A549 (cell line): Measurements from ENCODE around the gene RALGPS2. TPM values are rescaled to one million over a fixed set of nuclear protein-coding genes. Genes with fewer than 3 reads are reported as not detected.

Experiments used
- ATAC-seq, 2 experiments: fragments of 200-7000 bp in 1 of 2; fragments of >200 bp in 1 of 2; cut with Nextera tagmentation in 1 of 2; cut with Tn5 transposase in 1 of 2; 3 replicates each; pipeline versions ENCODE4 v1.8.0 to v1.9.1; 2018 to 2020; ENCODE audit warnings: mild to moderate bottlenecking in 1 of 2, moderate library complexity in 1 of 2
- CTCF ChIA-PET: fragments of 300-600 bp; sonication (Branson Sonifier 250); formaldehyde crosslinking; extraction: SDS; loops from one replicate; lab custom pipeline; 2021; ENCODE audit warnings: antibody characterized with exemption, inconsistent platforms; lab: Yijun Ruan, JAX
- POLR2A ChIA-PET: fragments of 350-600 bp; formaldehyde crosslinking; extraction: SDS; loops from one replicate; lab custom pipeline; 2021; ENCODE audit warnings: antibody characterized with exemption, inconsistent platforms; lab: Yijun Ruan, JAX
- DNase-seq, 2 experiments: peaks; one replicate each; pipeline versions ENCODE4 v3.0.0 to v3.0.0-alpha.2; 2011 to 2016; ENCODE audit warnings: low read depth in 1 of 2, low spot score in 1 of 2
- FAIRE-seq: peaks from 2 replicates; lab custom pipeline; 2011; peaks lifted over from hg19 to GRCh38; lab: Jason Lieb, UNC
- H3K27ac ChIP-seq, 2 experiments: fragments of >200 bp; sonication (Bioruptor Twin); formaldehyde crosslinking; 3 replicates each; pipeline ENCODE4 v1.5.1; 2016 to 2017
- H3K4me1 ChIP-seq: fragments of >200 bp; sonication (Bioruptor Twin); formaldehyde crosslinking; 3 replicates; pipeline ENCODE4 v1.6.1; 2016
- H3K4me2 ChIP-seq: fragments of >200 bp; sonication (Bioruptor Twin); formaldehyde crosslinking; 3 replicates; pipeline ENCODE4 v1.6.1; 2016
- H3K4me3 ChIP-seq: fragments of >200 bp; sonication (Bioruptor Twin); formaldehyde crosslinking; 3 replicates; pipeline ENCODE4 v1.5.1; 2016
- H3K9me3 ChIP-seq: fragments of >200 bp; sonication (Bioruptor Twin); formaldehyde crosslinking; 3 replicates; pipeline ENCODE4 v1.6.1; 2016
- BHLHE40 ChIP-seq: IDR thresholded peaks from 2 replicates; pipeline ENCODE4 v1.6.1; 2012; ENCODE audit warnings: low read depth, low read length, inconsistent platforms
- CBX8 ChIP-seq: fragments of 200-600 bp; sonication (generic); IDR thresholded peaks from 2 replicates; pipeline ENCODE4 v1.6.1; 2016
- E2F6 ChIP-seq: IDR thresholded peaks from 2 replicates; pipeline ENCODE4 v1.6.1; 2012; ENCODE audit warnings: low read depth, borderline replicate concordance
- EHF ChIP-seq: fragments of 250-450 bp; sonication (Bioruptor Pico); IDR thresholded peaks from 2 replicates; pipeline ENCODE4 v1.5.0; 2020; ENCODE audit warnings: mild to moderate bottlenecking
- EHMT2 ChIP-seq: fragments of 200-600 bp; sonication (generic); IDR thresholded peaks from 2 replicates; pipeline ENCODE4 v1.6.1; 2016; ENCODE audit warnings: antibody characterized with exemption, low read depth, mild to moderate bottlenecking, moderate library complexity
- EP300 ChIP-seq, 2 experiments: fragments of >200 bp; sonication (Bioruptor Twin); formaldehyde crosslinking; IDR thresholded peaks; 2 replicates in 1 of 2; 3 replicates in 1 of 2; pipeline ENCODE4 v1.6.1; 2016 to 2017
- ESRRA ChIP-seq: fragments of 150-350 bp; IDR thresholded peaks from 2 replicates; pipeline ENCODE4 v1.6.1; 2014; ENCODE audit warnings: mild to moderate bottlenecking, low read length, borderline replicate concordance
- FOXS1 ChIP-seq: fragments of 250-450 bp; sonication (Bioruptor Pico); IDR thresholded peaks from 2 replicates; pipeline ENCODE4 v1.5.0; 2020; ENCODE audit warnings: mild to moderate bottlenecking, moderate library complexity
- HEYL ChIP-seq: fragments of 250-450 bp; sonication (Bioruptor Pico); IDR thresholded peaks from 2 replicates; pipeline ENCODE4 v1.8.0; 2021; ENCODE audit warnings: mild to moderate bottlenecking, moderate library complexity
- HOXB13 ChIP-seq: fragments of 250-450 bp; sonication (Bioruptor Pico); IDR thresholded peaks from 2 replicates; pipeline ENCODE4 v1.5.0; 2020; ENCODE audit warnings: low read depth, mild to moderate bottlenecking, moderate library complexity
- HOXB5 ChIP-seq: fragments of 250-450 bp; sonication (Bioruptor Pico); IDR thresholded peaks from 2 replicates; pipeline ENCODE4 v1.5.0; 2020; ENCODE audit warnings: mild to moderate bottlenecking, moderate library complexity
- JUN ChIP-seq, 2 experiments: fragments of >200 bp; sonication (Bioruptor Twin); formaldehyde crosslinking; IDR thresholded peaks; 2 replicates in 1 of 2; 3 replicates in 1 of 2; pipeline ENCODE4 v1.6.1; 2016 to 2017
- JUNB ChIP-seq: fragments of >200 bp; sonication (Bioruptor Twin); formaldehyde crosslinking; IDR thresholded peaks from 2 replicates; pipeline ENCODE4 v1.6.1; 2016
- KDM5A ChIP-seq: fragments of 200-600 bp; sonication (generic); IDR thresholded peaks from 2 replicates; pipeline ENCODE4 v1.6.1; 2016; ENCODE audit warnings: antibody characterized with exemption, mild to moderate bottlenecking
- MAFK ChIP-seq: fragments of 450-650 bp; IDR thresholded peaks from 2 replicates; pipeline ENCODE4 v1.6.1; 2014; ENCODE audit not compliant: partially characterized antibody
- MAX ChIP-seq: IDR thresholded peaks from 2 replicates; pipeline ENCODE4 v1.6.1; 2012
- MAZ ChIP-seq: fragments of 150-350 bp; IDR thresholded peaks from 2 replicates; pipeline ENCODE4 v1.6.1; 2014; ENCODE audit warnings: antibody characterized with exemption, low read depth, low read length, borderline replicate concordance
- MYC ChIP-seq: IDR thresholded peaks from 2 replicates; pipeline ENCODE4 v1.6.1; 2012; ENCODE audit warnings: mild to moderate bottlenecking, inconsistent platforms, low read length, improper control_type of control experiment, borderline replicate concordance
- NFE2L2 ChIP-seq: fragments of 150-350 bp; conservative IDR thresholded peaks from 2 replicates; pipeline ENCODE4 v1.6.1; 2014; ENCODE audit warnings: low read length
- PBX3 ChIP-seq: IDR thresholded peaks from 2 replicates; pipeline ENCODE4 v1.6.1; 2012
- PHF8 ChIP-seq: fragments of 200-600 bp; sonication (generic); IDR thresholded peaks from 2 replicates; pipeline ENCODE4 v1.6.1; 2016; ENCODE audit warnings: low read depth, mild to moderate bottlenecking, antibody characterized with exemption, moderate library complexity, borderline replicate concordance
- POLR2A ChIP-seq: IDR thresholded peaks from 2 replicates; pipeline ENCODE4 v1.6.1; 2012; ENCODE audit warnings: mild to moderate bottlenecking, low read length
- RAD21 ChIP-seq, 2 experiments: fragments of >200 bp in 1 of 2; sonication (Bioruptor Twin) in 1 of 2; formaldehyde crosslinking in 1 of 2; IDR thresholded peaks in 1 of 2; conservative IDR thresholded peaks in 1 of 2; 2 replicates in 1 of 2; 3 replicates in 1 of 2; pipeline ENCODE4 v1.6.1; 2012 to 2018; ENCODE audit warnings: inconsistent platforms in 1 of 2
- RARB ChIP-seq: fragments of 250-450 bp; sonication (Bioruptor Pico); IDR thresholded peaks from 2 replicates; pipeline ENCODE4 v1.8.0; 2021; ENCODE audit warnings: mild to moderate bottlenecking, moderate library complexity
- RNF2 ChIP-seq: fragments of 200-600 bp; sonication (generic); IDR thresholded peaks from 2 replicates; pipeline ENCODE4 v1.6.1; 2016; ENCODE audit warnings: low read depth, mild to moderate bottlenecking, antibody characterized with exemption, moderate library complexity, borderline replicate concordance
- SMC3 ChIP-seq: fragments of >200 bp; sonication (Bioruptor Twin); formaldehyde crosslinking; IDR thresholded peaks from 3 replicates; pipeline ENCODE4 v1.6.1; 2018; ENCODE audit warnings: inconsistent platforms
- ZFP36 ChIP-seq: fragments of 450-650 bp; IDR thresholded peaks from 2 replicates; pipeline ENCODE4 v1.6.1; 2014; ENCODE audit warnings: borderline replicate concordance; ENCODE audit not compliant: partially characterized antibody
- ZNF302 ChIP-seq: fragments of 250-450 bp; sonication (Bioruptor Pico); IDR thresholded peaks from 2 replicates; pipeline ENCODE4 v1.9.0; 2021; ENCODE audit warnings: inconsistent platforms, mild to moderate bottlenecking, moderate library complexity
- WGBS: methylation state at CpG from one replicate; pipeline ENCODE4 v1.1.6; 2017; ENCODE audit errors: missing lambda C conversion rate; 5-methylcytosine and 5-hydroxymethylcytosine counted together
- polyA plus RNA-seq, 4 experiments: library from polyadenylated mRNA; depleted of rRNA in 3 of 4; stranded (reverse); fragments of >200 nt; fragmentation: RNase III in 1 of 4; extraction: RNeasy Plus Mini Kit Qiagen cat#74134 plus additional on column Dnase treatment in 1 of 4; gene quantifications; 2 replicates in 3 of 4; 3 replicates in 1 of 4; pipeline ENCODE4 v1.2.3, GENCODE V29; 2011 to 2017

The RALGPS2 gene
- polyA plus RNA-seq, 2 of the 4 experiments (the other 2 are of a cell fraction) = 11.8 to 18.6 TPM

GRCh38 chr1:178953034-178953433 lies 228.0 kb downstream of the RALGPS2 start:
- Histone ChIP-seq H3K9me3 (no peaks in the 10 kb centered on the region), H3K4me2 (no peak overlapping the region), H3K27ac (no peak overlapping the region), H3K4me1 (no peaks in the 10 kb centered on the region), H3K4me3 (no peak overlapping the region)
- 45% methylated on average over 5 of the region's 5 CpGs for WGBS
- DNase-seq (no peak), ATAC-seq (no peak), FAIRE-seq (no peak)
- POLR2A ChIA-PET = no interaction called here
- no peak for TF ChIP-seq EP300 (IDR thresholded peaks at IDR 0.05)
- no peak for TF ChIP-seq MYC
- no peak for TF ChIP-seq RAD21 (conservative IDR thresholded peaks at IDR 0.05 in 1 of 2, IDR thresholded peaks at IDR 0.05 in 1 of 2)
- no peak for TF ChIP-seq RNF2
- no peak for TF ChIP-seq PBX3
- TF ChIP-seq ZNF302 (CRISPR knock-in tag) = no peak
- no peak for TF ChIP-seq KDM5A
- CTCF ChIA-PET = interaction anchor here (1.0 kb wide), 1 partner anchor 410 kb away, joined by 4 read pairs; no protein-coding TSS in a partner anchor

GRCh38 chr1:178953538-178954324 lies 228.7 kb downstream of the RALGPS2 start:
- H3K4me1 ChIP-seq = no peaks in the 10 kb centered on the region
- H3K27ac ChIP-seq = no peak overlapping the region
- no peaks in the 10 kb centered on the region for H3K9me3 ChIP-seq
- peak in 1 of 2 experiments; percentile 27; a peak in 1 of 6 replicates for ATAC-seq
- H3K4me3 ChIP-seq = no peak overlapping the region
- ChIA-PET CTCF (interaction anchor here (1.0 kb wide), 1 partner anchor 411 kb away, joined by 4 read pairs; no protein-coding TSS in a partner anchor), POLR2A (no interaction called here)
- 84% methylated on average over 23 of the region's 23 CpGs for WGBS
- H3K4me2 ChIP-seq = no peak overlapping the region
- DNase-seq = no peak
- FAIRE-seq = no peak
- TF ChIP-seq JUNB (no peak), JUN (IDR thresholded peaks at IDR 0.05) (no peak), FOXS1 (CRISPR knock-in tag) (no peak), HEYL (no peak)

- POLR2A ChIA-PET = no interaction called here
- FAIRE-seq (no peak), ATAC-seq (no peak), DNase-seq (no peak)
- no peaks in the 10 kb centered on the region for H3K9me3 ChIP-seq
- H3K27ac ChIP-seq = no peak overlapping the region
- H3K4me2 ChIP-seq = no peak overlapping the region
- CTCF ChIA-PET = no interaction called here
- TF ChIP-seq FOXS1 (CRISPR knock-in tag) = no peak
- TF ChIP-seq HOXB5 = no peak
- no peak for TF ChIP-seq PHF8
- TF ChIP-seq BHLHE40 = no peak
- no peak for TF ChIP-seq EHMT2
- TF ChIP-seq ZFP36 = no peak
- no peak for TF ChIP-seq POLR2A
- TF ChIP-seq RARB = no peak
- H3K4me3 ChIP-seq = no peak overlapping the region
- 87% methylated on average over 11 of the region's 11 CpGs for WGBS
- no peaks in the 10 kb centered on the region for H3K4me1 ChIP-seq
Measured at GRCh38 chr1:178954325-178954690, 229.3 kb downstream of the RALGPS2 start.

GRCh38 chr1:178954937-178955336 lies 229.9 kb downstream of the RALGPS2 start:
- DNase-seq (no peak), ATAC-seq (no peak), FAIRE-seq (no peak)
- no peak overlapping the region for H3K27ac ChIP-seq
- WGBS = 62% methylated on average over 6 of the region's 6 CpGs
- TF ChIP-seq MAZ (no peak), SMC3 (no peak), ZNF302 (CRISPR knock-in tag) (no peak), ESRRA (no peak), NFE2L2 (no peak), BHLHE40 (no peak), CBX8 (no peak), EHF (CRISPR knock-in tag) (no peak), MAX (no peak), MYC (no peak), PBX3 (no peak), HOXB13 (CRISPR knock-in tag) (no peak), KDM5A (no peak), MAFK (no peak), E2F6 (no peak), ZFP36 (no peak)
- ChIA-PET POLR2A (no interaction called here), CTCF (no interaction called here)
- no peaks in the 10 kb centered on the region for H3K4me1 ChIP-seq
- H3K9me3 ChIP-seq = no peaks in the 10 kb centered on the region
- no peak overlapping the region for H3K4me2 ChIP-seq
- H3K4me3 ChIP-seq = no peak overlapping the region
